HG02759 (cell line): ENCODE results near the gene HID1.

Source experiments
- ATAC-seq: cut with Tn5 transposase; IDR thresholded peaks from one replicate; pipeline ENCODE4 v1.9.1; 2021; ENCODE audit warnings: mild to moderate bottlenecking, moderate library complexity; ENCODE audit not compliant: unreplicated experiment

Gene HID1

DNA sequence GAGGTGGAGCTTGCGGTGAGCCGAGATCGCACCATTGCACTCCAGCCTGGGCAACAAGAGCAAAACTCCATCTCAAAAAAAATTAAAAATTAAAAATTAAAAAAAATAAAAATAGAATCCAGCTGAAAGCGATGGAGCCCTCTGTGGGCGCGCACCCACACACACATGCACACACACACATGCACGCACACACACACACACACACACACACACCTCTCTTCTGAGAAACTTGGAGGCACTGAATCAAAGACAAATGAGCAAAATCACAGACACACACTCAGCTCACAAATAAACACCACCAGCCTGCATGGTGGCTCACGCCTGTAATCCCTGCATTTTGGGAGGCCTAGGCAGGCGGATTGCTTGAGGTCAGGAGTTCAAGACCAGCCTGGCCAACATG, 69.5 kb downstream of the HID1 start:
- ATAC-seq: no peak

DNA sequence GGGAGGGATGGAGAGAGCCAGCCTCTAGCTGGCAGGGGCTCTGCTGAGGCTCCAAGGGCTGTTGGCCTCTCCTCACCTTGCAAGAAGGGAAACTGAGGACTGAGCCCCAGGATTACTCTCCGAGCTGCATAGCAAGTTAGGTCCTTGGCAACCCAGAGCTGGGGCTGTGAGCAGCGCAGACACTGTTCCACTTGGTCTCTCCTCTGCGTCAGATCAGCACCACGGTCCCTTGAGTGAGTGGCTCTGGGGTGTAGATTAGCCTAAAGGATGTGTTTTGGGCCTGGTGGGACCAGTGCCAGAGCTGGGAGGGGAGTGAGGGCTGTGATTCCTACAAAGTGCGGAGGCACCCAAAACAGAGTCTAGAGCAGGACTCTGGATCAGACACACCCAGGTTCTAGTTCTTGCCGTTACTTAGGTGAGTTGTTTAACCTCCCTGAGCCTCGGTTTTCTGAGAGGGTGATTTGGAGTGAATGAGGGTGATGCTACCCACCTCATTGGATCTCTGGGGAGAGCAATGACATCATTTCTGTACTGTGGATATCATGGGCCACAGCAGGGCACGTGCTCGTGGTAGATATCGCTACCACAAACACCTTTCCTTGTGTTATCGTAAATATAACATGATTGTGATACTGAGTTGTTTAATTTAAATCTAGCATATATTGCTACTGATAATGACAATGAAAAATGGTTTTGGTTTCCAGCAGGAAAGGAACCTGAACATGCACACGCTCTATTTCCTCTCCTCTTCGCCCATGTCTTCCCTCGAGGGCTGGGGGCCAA, 71.0 kb downstream of the HID1 start:
- ATAC-seq: no peak
